Measurements from ENCODE around the gene WDSUB1.

- no peak for TF ChIP-seq CTCF (IDR thresholded peaks at IDR 0.05)
- no peak for TF ChIP-seq POLR2A (IDR thresholded peaks at IDR 0.05)
Observed at GRCh38 chr2:159270744-159271379, 15.6 kb downstream of the WDSUB1 start.
